ENCODE measurements around the gene ZBTB24.

Gene ZBTB24

GRCh38 chr6:109447878-109448555 is 35.0 kb downstream of the ZBTB24 start:
- DNase-seq (ENCODE audit: low spot score) = no peak
- TF ChIP-seq CTCF (IDR thresholded peaks at IDR 0.05; ENCODE audit: extremely low read depth, missing control alignments) = no peak

- TF ChIP-seq CTCF (IDR thresholded peaks at IDR 0.05; ENCODE audit: extremely low read depth, missing control alignments) = no peak
- no peak for DNase-seq (ENCODE audit: low spot score)
These were observed 35.9 kb downstream of the ZBTB24 start for GRCh38 chr6:109447087-109447486.

- no peak for TF ChIP-seq CTCF (IDR thresholded peaks at IDR 0.05; ENCODE audit: extremely low read depth, missing control alignments)
- DNase-seq (ENCODE audit: low spot score) = no peak
These were observed 36.5 kb downstream of the ZBTB24 start for GRCh38 chr6:109446541-109446940.

GRCh38 chr6:109446072-109446471 is 36.9 kb downstream of the ZBTB24 start:
- TF ChIP-seq CTCF (IDR thresholded peaks at IDR 0.05; ENCODE audit: extremely low read depth, missing control alignments) = no peak
- no peak for DNase-seq (ENCODE audit: low spot score)

- no peak for TF ChIP-seq CTCF (IDR thresholded peaks at IDR 0.05; ENCODE audit: extremely low read depth, missing control alignments)
- no peak for DNase-seq (ENCODE audit: low spot score)
These were observed 37.6 kb downstream of the ZBTB24 start for GRCh38 chr6:109445382-109445781.

- no peak for DNase-seq (ENCODE audit: low spot score)
- TF ChIP-seq CTCF (IDR thresholded peaks at IDR 0.05; ENCODE audit: extremely low read depth, missing control alignments) = no peak
These were observed 39.5 kb downstream of the ZBTB24 start for GRCh38 chr6:109443425-109443950.

GRCh38 chr6:109442393-109442924 is 40.6 kb downstream of the ZBTB24 start:
- TF ChIP-seq CTCF (IDR thresholded peaks at IDR 0.05; ENCODE audit: extremely low read depth, missing control alignments) = no peak
- no peak for DNase-seq (ENCODE audit: low spot score)

Data from GM20000 (cell line).